ENCODE results near the gene RXRA.

DNA sequence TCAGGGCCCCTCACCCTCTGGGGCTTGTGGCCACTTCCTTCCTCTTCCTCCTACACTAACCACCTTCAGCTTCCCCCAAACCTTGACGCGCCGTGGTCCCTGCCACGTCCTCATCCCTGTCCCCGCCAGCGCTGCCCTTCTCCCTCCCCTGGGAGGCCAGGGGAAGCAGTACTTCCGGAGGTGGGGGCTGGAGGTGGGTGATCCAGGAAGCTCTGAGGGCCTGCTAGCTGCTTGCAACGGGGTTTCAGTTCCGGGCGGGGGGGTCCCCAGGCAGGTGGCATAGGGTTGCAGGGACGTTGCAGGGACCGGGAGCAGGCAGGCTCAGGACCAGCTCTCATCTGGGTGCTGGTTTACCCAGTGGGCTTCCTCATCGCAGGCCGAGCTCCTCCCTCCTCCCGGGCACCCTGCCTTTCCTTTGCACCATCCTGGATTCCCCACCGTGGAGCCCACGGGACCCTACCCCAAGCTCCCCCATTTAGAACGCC lies 70.0 kb downstream of the RXRA start:
- TF ChIP-seq, protein P1, sequence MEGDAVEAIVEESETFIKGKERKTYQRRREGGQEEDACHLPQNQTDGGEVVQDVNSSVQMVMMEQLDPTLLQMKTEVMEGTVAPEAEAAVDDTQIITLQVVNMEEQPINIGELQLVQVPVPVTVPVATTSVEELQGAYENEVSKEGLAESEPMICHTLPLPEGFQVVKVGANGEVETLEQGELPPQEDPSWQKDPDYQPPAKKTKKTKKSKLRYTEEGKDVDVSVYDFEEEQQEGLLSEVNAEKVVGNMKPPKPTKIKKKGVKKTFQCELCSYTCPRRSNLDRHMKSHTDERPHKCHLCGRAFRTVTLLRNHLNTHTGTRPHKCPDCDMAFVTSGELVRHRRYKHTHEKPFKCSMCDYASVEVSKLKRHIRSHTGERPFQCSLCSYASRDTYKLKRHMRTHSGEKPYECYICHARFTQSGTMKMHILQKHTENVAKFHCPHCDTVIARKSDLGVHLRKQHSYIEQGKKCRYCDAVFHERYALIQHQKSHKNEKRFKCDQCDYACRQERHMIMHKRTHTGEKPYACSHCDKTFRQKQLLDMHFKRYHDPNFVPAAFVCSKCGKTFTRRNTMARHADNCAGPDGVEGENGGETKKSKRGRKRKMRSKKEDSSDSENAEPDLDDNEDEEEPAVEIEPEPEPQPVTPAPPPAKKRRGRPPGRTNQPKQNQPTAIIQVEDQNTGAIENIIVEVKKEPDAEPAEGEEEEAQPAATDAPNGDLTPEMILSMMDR (IDR thresholded peaks at IDR 0.05), result no peak
- TF ChIP-seq EZH2 (IDR thresholded peaks at IDR 0.05; ENCODE audit: borderline replicate concordance, insufficient read depth, low read depth, low read length, poor library complexity, severe bottlenecking), result no peak
